NT2/D1 (cell line): Measurements from ENCODE around the gene PKLR.

ENCODE experiments used
- DNase-seq: peaks from one replicate; pipeline ENCODE4 v3.0.0-alpha.2; 2011; ENCODE audit warnings: low read depth, low spot score
- H3K27me3 ChIP-seq: 2 replicates; pipeline ENCODE4 v1.6.0; 2011; ENCODE audit warnings: mild to moderate bottlenecking; ENCODE audit not compliant: insufficient read length, insufficient read depth
- H3K36me3 ChIP-seq: 2 replicates; pipeline ENCODE4 v1.6.1; 2011; ENCODE audit warnings: mild to moderate bottlenecking, low read length, mixed read lengths; ENCODE audit not compliant: insufficient read depth, insufficient read length
- H3K4me1 ChIP-seq: 2 replicates; pipeline ENCODE4 v1.5.1; 2011; ENCODE audit not compliant: insufficient read depth, insufficient read length
- H3K4me3 ChIP-seq: 2 replicates; pipeline ENCODE4 v1.5.1; 2011; ENCODE audit warnings: low read depth; ENCODE audit not compliant: insufficient read length
- H3K9ac ChIP-seq: 2 replicates; pipeline ENCODE4 v1.6.0; 2011; ENCODE audit warnings: low read depth; ENCODE audit not compliant: insufficient read length
- H3K9me3 ChIP-seq: 2 replicates; pipeline ENCODE4 v1.5.1; 2011; ENCODE audit warnings: mild to moderate bottlenecking, low read length; ENCODE audit not compliant: insufficient read depth
- SUZ12 ChIP-seq: IDR thresholded peaks from 2 replicates; pipeline ENCODE4 v1.6.1; 2011; ENCODE audit not compliant: insufficient read length, insufficient read depth; ENCODE audit errors: extremely low read depth
- YY1 ChIP-seq: IDR thresholded peaks from 2 replicates; pipeline ENCODE4 v1.6.1; 2011; ENCODE audit not compliant: insufficient read length, insufficient read depth
- ZNF274 ChIP-seq: IDR thresholded peaks from 2 replicates; pipeline ENCODE4 v1.6.1; 2011; ENCODE audit warnings: mild to moderate bottlenecking, low read depth, low read length

PKLR gene

DNA sequence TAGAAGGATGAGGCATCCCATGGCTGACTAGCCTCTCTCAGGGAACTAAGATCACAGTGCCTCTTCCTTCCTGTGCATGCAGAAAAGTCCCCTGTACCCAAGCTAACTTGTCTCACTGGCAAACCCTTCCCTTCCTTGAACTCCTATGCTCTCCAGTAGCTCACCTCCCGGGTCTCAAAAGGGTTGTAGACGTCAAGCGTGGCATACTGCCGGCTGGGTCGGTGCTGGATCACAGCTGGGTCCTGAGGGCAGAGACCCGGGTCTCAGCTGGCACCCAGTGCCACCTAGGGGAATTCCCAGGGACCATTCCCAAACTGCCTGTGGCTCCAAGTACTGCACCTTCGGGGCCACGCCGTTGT is 39.8 kb downstream of the PKLR start:
- Histone ChIP-seq H3K4me1 (peaks cover 7% of the 10 kb centered on the region), H3K9me3 (no peaks in the 10 kb centered on the region), H3K36me3 (peaks cover 76% of the 10 kb centered on the region), H3K4me3 (peak overlapping the region; percentile 93), H3K27me3 (no peaks in the 10 kb centered on the region), H3K9ac (peak overlapping the region; percentile 96)
- DNase-seq: no peak
- TF ChIP-seq YY1 (no peak), SUZ12 (no peak), ZNF274 (no peak)

DNA sequence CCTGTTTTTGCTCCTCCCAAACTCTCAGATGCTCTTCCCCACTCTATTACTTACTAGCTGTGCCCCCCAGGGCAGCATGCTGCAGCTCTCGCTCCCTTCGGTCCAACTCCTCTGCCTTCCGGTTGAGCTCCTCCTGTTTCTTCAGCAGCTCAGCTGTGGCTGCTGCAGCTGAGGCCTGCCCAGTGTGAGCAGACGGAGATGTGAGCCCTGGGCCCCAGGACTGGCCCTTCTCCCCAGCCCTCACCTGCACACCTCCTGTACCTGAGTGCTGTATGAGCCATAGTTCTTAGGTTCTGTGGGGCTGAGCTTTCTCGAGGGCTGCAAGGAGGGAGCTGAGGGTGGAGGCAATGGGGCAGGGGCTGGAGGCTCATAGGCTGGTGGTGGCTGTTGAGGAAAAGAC is 41.0 kb downstream of the PKLR start:
- no peak for DNase-seq
- H3K4me1 ChIP-seq: peaks cover 10% of the 10 kb centered on the region
- TF ChIP-seq YY1 (no peak), SUZ12 (no peak), ZNF274 (no peak)
- H3K9ac ChIP-seq: peak overlapping the region; percentile 96
- peaks cover 74% of the 10 kb centered on the region for H3K36me3 ChIP-seq
- H3K27me3 ChIP-seq: no peaks in the 10 kb centered on the region
- H3K9me3 ChIP-seq: no peaks in the 10 kb centered on the region
- no peak overlapping the region for H3K4me3 ChIP-seq

DNA sequence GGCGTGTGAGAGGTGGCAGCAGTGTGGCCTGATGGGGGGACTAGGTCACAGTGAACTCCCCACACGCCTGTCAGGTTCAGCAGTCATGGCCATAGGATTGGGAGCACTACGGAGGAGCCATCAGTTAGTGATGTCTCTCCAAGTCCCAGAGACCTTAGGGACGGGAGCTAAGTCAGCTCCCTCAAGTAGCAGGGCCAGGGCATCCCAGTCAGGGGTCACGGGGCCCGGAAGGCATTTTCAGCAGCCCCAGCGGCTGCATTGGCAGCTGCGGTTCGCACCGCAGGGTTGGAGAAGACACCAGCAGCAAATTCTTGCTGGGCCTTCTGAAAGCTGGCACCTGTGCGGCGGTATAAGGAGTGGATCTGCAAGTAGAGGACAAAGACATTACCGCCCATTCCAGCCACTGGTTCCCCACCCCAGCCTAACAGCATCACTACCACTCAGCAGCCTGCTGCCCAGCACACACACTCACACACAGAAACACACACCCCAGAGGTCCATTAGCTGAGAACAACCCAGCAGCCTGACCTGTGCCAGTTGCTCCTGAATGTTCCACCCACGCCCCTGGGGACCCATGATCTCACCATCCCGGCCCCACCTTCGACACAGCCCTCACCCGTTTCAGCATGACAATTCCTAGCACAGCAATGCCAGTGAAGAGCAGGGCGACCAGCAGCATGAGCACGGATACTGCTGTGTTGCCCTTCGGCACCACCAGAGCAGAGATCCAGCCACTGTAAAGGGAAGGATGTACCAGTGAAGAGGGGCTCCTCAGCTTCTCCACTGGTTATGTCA is 45.0 kb downstream of the PKLR start:
- Histone ChIP-seq H3K9ac (peak overlapping the region; percentile 12), H3K4me1 (peaks cover 27% of the 10 kb centered on the region), H3K36me3 (peaks cover 48% of the 10 kb centered on the region), H3K4me3 (peak overlapping the region; percentile 76), H3K9me3 (no peaks in the 10 kb centered on the region), H3K27me3 (no peaks in the 10 kb centered on the region)
- DNase-seq: no peak
- TF ChIP-seq SUZ12 (no peak), YY1 (no peak), ZNF274 (no peak)

DNA sequence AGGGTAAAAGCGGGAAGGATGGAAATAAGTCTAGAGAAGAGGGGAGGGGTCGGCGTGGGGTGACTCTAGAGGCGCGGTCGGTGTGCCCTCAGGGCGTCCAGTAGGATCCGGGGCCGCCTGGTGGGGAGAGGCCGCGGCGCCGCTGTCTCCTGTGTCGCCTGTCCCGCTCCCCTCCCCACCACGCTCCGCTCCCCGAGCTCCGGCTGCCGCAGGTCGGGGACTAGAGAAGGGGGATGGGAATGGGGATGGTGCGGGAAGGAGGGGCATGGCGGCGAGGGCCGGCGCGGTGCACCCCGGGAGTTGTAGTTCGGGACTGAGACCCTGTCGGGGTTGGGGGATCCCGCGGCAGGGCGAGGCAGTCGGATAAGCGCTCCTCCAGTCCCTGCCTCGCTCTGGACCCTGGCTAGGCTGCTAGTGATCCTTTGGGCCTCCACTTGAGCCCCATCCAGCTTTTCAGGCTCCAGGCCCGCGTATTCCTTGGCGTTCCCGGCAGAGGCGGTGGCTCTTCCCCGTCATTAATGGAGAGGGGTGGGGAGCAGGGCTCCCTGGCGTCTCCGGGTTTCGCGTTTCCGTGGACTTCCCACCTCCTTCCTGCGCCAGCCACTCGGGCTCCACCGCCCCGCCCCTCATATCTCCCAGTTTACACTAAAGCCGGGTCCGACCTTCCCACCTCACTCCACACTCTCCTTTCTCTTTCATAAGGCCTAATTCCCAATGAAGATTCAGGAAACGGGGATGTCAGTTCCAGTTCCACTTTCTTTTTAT is 45.8 kb downstream of the PKLR start, which contains the start of gene ENTREP3:
Gene ENTREP3 (minus strand): TSS at position 241 of the 765 bp plus-strand sequence. CDS start 606 bp downstream, outside the sequence.
- peak within 1 kb of the TSS; percentile 76 for H3K4me3 ChIP-seq
- TF ChIP-seq SUZ12 (no peak), ZNF274 (no peak), YY1 (peak; percentile 67)
- DNase-seq: peak; percentile 86
- peaks cover 32% of the 10 kb centered on the region for H3K4me1 ChIP-seq
- peak within 1 kb of the TSS; percentile 92 for H3K9ac ChIP-seq
- no peaks in the 10 kb centered on the region for H3K27me3 ChIP-seq
- H3K36me3 ChIP-seq: peaks cover 47% of the 10 kb centered on the region
- H3K9me3 ChIP-seq: no peaks in the 10 kb centered on the region

DNA sequence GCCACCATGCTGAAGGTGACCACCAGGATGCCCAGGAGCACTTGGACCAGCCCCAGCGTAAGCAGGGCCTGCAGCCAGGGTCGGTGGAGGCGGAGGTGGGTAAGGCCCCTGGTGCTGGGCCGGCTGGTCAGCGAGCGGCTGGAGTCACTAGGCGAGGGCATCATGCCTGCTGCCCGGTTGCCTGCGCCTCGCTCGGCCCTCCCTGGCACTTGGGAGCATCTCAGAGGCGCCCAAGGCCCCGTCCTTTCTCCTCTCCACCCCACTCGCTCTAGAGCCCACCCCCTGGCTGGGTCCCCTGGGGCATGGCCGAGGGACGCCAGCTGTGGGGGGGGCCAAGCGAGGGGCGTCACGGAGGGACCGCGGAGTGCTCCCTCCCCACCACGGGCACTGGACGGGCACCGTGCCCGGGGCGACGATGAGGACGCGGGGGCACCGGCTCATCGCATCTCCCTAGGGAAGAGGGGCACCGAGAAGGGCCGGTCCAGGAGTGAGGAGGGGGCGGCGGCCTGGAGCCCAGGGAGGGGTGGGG is 46.5 kb downstream of the PKLR start:
- Histone ChIP-seq H3K36me3 (peaks cover 45% of the 10 kb centered on the region), H3K4me3 (peak overlapping the region; percentile 76), H3K4me1 (peaks cover 30% of the 10 kb centered on the region), H3K9me3 (no peaks in the 10 kb centered on the region), H3K27me3 (no peaks in the 10 kb centered on the region), H3K9ac (peak overlapping the region; percentile 92)
- TF ChIP-seq YY1 (no peak), SUZ12 (no peak), ZNF274 (no peak)
- DNase-seq: no peak

DNA sequence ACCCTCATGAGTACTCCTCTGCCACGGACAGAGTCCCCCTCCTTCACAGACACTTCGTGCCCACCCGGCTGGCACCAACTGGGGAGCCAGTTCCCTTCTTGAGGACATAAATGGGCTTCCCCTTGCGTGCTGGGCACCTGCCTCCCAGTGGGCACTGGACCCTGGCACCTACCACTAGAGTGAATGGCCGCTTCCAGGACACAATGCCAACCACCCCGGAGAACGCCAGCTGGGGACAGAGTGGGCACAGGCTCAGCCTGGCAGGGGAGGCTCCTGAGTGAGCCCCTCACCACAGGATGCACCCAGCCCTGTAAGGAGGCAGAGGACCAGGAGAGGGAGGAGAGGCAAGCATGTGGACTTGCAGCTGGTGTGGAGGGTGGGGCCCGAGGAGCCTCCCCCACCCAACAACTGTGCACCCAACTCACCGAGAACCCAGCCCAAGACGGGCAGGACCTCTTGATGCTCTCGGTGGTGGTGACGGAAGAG is 47.0 kb downstream of the PKLR start:
- Histone ChIP-seq H3K9me3 (no peaks in the 10 kb centered on the region), H3K27me3 (no peaks in the 10 kb centered on the region), H3K4me3 (peak overlapping the region; percentile 76), H3K4me1 (peaks cover 30% of the 10 kb centered on the region), H3K9ac (peak overlapping the region; percentile 92), H3K36me3 (peaks cover 42% of the 10 kb centered on the region)
- TF ChIP-seq YY1: no peak
- no peak for TF ChIP-seq SUZ12
- TF ChIP-seq ZNF274: no peak
- DNase-seq: no peak
